Measurements from ENCODE around the gene ASB8.

The ASB8 gene

GRCh38 chr12:48157018-48157888 lies at the start of gene ASB8:
TSS of gene ASB8 (minus strand) at chr12:48157515. CDS start at chr12:48153496, 4,019 bp downstream.
- no peaks in the 10 kb centered on the region for H3K9me3 Mint-ChIP-seq
- H3K4me1 Mint-ChIP-seq (ENCODE audit: low read depth): peaks cover 52% of the 10 kb centered on the region

GRCh38 chr12:48203192-48203591 lies 45.9 kb upstream of the ASB8 start, which contains the start of gene OR10AD1:
TSS of gene OR10AD1 (minus strand) at chr12:48203292. CDS start at chr12:48203292, 0 bp downstream.
- peaks cover 37% of the 10 kb centered on the region for H3K9me3 Mint-ChIP-seq
- no peaks in the 10 kb centered on the region for H3K27me3 Mint-ChIP-seq
- DNase-seq: no peak
- H3K36me3 Mint-ChIP-seq (ENCODE audit: low read depth): peaks cover 69% of the 10 kb centered on the region
- no peak within 1 kb of the TSS for H3K4me3 Mint-ChIP-seq
- peaks cover 31% of the 10 kb centered on the region for H3K4me1 Mint-ChIP-seq (ENCODE audit: low read depth)
- no peak within 1 kb of the TSS for H3K27ac Mint-ChIP-seq

More at GRCh38 chr12:48157018-48157888, at the start of gene ASB8:
- peak within 1 kb of the TSS; percentile 98 for H3K27ac Mint-ChIP-seq
- peak; percentile 99 for DNase-seq
- peaks cover 26% of the 10 kb centered on the region for H3K36me3 Mint-ChIP-seq (ENCODE audit: low read depth)
- H3K4me3 Mint-ChIP-seq: peak within 1 kb of the TSS; percentile 96
- no peaks in the 10 kb centered on the region for H3K27me3 Mint-ChIP-seq

GRCh38 chr12:48202766-48203165 lies 45.5 kb upstream of the ASB8 start:
- Mint-ChIP-seq H3K9me3 (peaks cover 36% of the 10 kb centered on the region), H3K36me3 (ENCODE audit: low read depth) (peaks cover 69% of the 10 kb centered on the region), H3K4me3 (no peak overlapping the region), H3K27ac (no peak overlapping the region), H3K4me1 (ENCODE audit: low read depth) (peaks cover 31% of the 10 kb centered on the region), H3K27me3 (no peaks in the 10 kb centered on the region)
- DNase-seq: no peak

- peaks cover 39% of the 10 kb centered on the region for H3K4me1 Mint-ChIP-seq (ENCODE audit: low read depth)
- DNase-seq: no peak
- H3K27me3 Mint-ChIP-seq: no peaks in the 10 kb centered on the region
- H3K9me3 Mint-ChIP-seq: peaks cover 26% of the 10 kb centered on the region
- no peak overlapping the region for H3K4me3 Mint-ChIP-seq
- H3K27ac Mint-ChIP-seq: no peak overlapping the region
- H3K36me3 Mint-ChIP-seq (ENCODE audit: low read depth): peaks cover 61% of the 10 kb centered on the region
Measured at GRCh38 chr12:48201516-48201915, 44.2 kb upstream of the ASB8 start.

- no peaks in the 10 kb centered on the region for H3K27me3 Mint-ChIP-seq
- H3K4me3 Mint-ChIP-seq: no peak overlapping the region
- H3K4me1 Mint-ChIP-seq (ENCODE audit: low read depth): peaks cover 42% of the 10 kb centered on the region
- no peak for DNase-seq
- peaks cover 57% of the 10 kb centered on the region for H3K36me3 Mint-ChIP-seq (ENCODE audit: low read depth)
- peaks cover 22% of the 10 kb centered on the region for H3K9me3 Mint-ChIP-seq
- peak overlapping the region; percentile 99 for H3K27ac Mint-ChIP-seq
Measured at GRCh38 chr12:48201091-48201490, 43.8 kb upstream of the ASB8 start.

GRCh38 chr12:48199774-48200221 lies 42.5 kb upstream of the ASB8 start:
- H3K27me3 Mint-ChIP-seq: no peaks in the 10 kb centered on the region
- H3K27ac Mint-ChIP-seq: peak overlapping the region; percentile 99
- peaks cover 49% of the 10 kb centered on the region for H3K36me3 Mint-ChIP-seq (ENCODE audit: low read depth)
- H3K4me3 Mint-ChIP-seq: peak overlapping the region; percentile 94
- DNase-seq: no peak
- H3K9me3 Mint-ChIP-seq: peaks cover 21% of the 10 kb centered on the region
- peaks cover 42% of the 10 kb centered on the region for H3K4me1 Mint-ChIP-seq (ENCODE audit: low read depth)

- Mint-ChIP-seq H3K27me3 (peaks cover 3% of the 10 kb centered on the region), H3K36me3 (ENCODE audit: low read depth) (peaks cover 42% of the 10 kb centered on the region), H3K4me3 (peak overlapping the region; percentile 94), H3K9me3 (peaks cover 16% of the 10 kb centered on the region), H3K27ac (peak overlapping the region; percentile 99), H3K4me1 (ENCODE audit: low read depth) (peaks cover 42% of the 10 kb centered on the region)
- no peak for DNase-seq
Measured at GRCh38 chr12:48198985-48199384, 41.7 kb upstream of the ASB8 start.

GRCh38 chr12:48198672-48198971 lies 41.3 kb upstream of the ASB8 start:
- no peak for DNase-seq
- H3K4me3 Mint-ChIP-seq: peak overlapping the region; percentile 94
- peaks cover 16% of the 10 kb centered on the region for H3K9me3 Mint-ChIP-seq
- H3K27me3 Mint-ChIP-seq: peaks cover 4% of the 10 kb centered on the region
- peak overlapping the region; percentile 99 for H3K27ac Mint-ChIP-seq
- H3K36me3 Mint-ChIP-seq (ENCODE audit: low read depth): peaks cover 39% of the 10 kb centered on the region
- H3K4me1 Mint-ChIP-seq (ENCODE audit: low read depth): peaks cover 42% of the 10 kb centered on the region

GRCh38 chr12:48197971-48198671 lies 40.8 kb upstream of the ASB8 start:
- Mint-ChIP-seq H3K36me3 (ENCODE audit: low read depth) (peaks cover 35% of the 10 kb centered on the region), H3K27me3 (peaks cover 5% of the 10 kb centered on the region), H3K4me1 (ENCODE audit: low read depth) (peaks cover 42% of the 10 kb centered on the region), H3K4me3 (peak overlapping the region; percentile 94), H3K27ac (peak overlapping the region; percentile 99), H3K9me3 (peaks cover 16% of the 10 kb centered on the region)
- DNase-seq: peak; percentile 91

- peaks cover 10% of the 10 kb centered on the region for H3K9me3 Mint-ChIP-seq
- no peak for DNase-seq
Measured at GRCh38 chr12:48197549-48197970, 40.2 kb upstream of the ASB8 start.

GRCh38 chr12:48194799-48195201 lies 37.5 kb upstream of the ASB8 start:
- no peak overlapping the region for H3K27ac Mint-ChIP-seq
- no peak overlapping the region for H3K4me3 Mint-ChIP-seq
- H3K27me3 Mint-ChIP-seq: peaks cover 5% of the 10 kb centered on the region
- H3K4me1 Mint-ChIP-seq (ENCODE audit: low read depth): peaks cover 24% of the 10 kb centered on the region
- H3K9me3 Mint-ChIP-seq: no peaks in the 10 kb centered on the region
- no peak for DNase-seq
- H3K36me3 Mint-ChIP-seq (ENCODE audit: low read depth): peaks cover 8% of the 10 kb centered on the region

More at GRCh38 chr12:48197549-48197970, 40.2 kb upstream of the ASB8 start:
- Mint-ChIP-seq H3K4me1 (ENCODE audit: low read depth) (peaks cover 42% of the 10 kb centered on the region), H3K36me3 (ENCODE audit: low read depth) (peaks cover 32% of the 10 kb centered on the region), H3K27me3 (peaks cover 5% of the 10 kb centered on the region), H3K4me3 (peak overlapping the region; percentile 94), H3K27ac (peak overlapping the region; percentile 99)

- peaks cover 7% of the 10 kb centered on the region for H3K36me3 Mint-ChIP-seq (ENCODE audit: low read depth)
- H3K27me3 Mint-ChIP-seq: peaks cover 5% of the 10 kb centered on the region
- H3K4me1 Mint-ChIP-seq (ENCODE audit: low read depth): peaks cover 15% of the 10 kb centered on the region
- no peak overlapping the region for H3K4me3 Mint-ChIP-seq
- no peaks in the 10 kb centered on the region for H3K9me3 Mint-ChIP-seq
- DNase-seq: no peak
- no peak overlapping the region for H3K27ac Mint-ChIP-seq
Measured at GRCh38 chr12:48193623-48194022, 36.3 kb upstream of the ASB8 start.

GRCh38 chr12:48192861-48193260 lies 35.5 kb upstream of the ASB8 start:
- no peak for DNase-seq
- H3K9me3 Mint-ChIP-seq: no peaks in the 10 kb centered on the region
- no peak overlapping the region for H3K4me3 Mint-ChIP-seq
- peaks cover 15% of the 10 kb centered on the region for H3K4me1 Mint-ChIP-seq (ENCODE audit: low read depth)
- H3K27ac Mint-ChIP-seq: no peak overlapping the region
- H3K36me3 Mint-ChIP-seq (ENCODE audit: low read depth): peaks cover 2% of the 10 kb centered on the region
- peaks cover 5% of the 10 kb centered on the region for H3K27me3 Mint-ChIP-seq

GRCh38 chr12:48191096-48191495 lies 33.8 kb upstream of the ASB8 start:
- DNase-seq: no peak
- Mint-ChIP-seq H3K4me1 (ENCODE audit: low read depth) (peaks cover 5% of the 10 kb centered on the region), H3K27me3 (peaks cover 9% of the 10 kb centered on the region), H3K9me3 (no peaks in the 10 kb centered on the region), H3K36me3 (ENCODE audit: low read depth) (no peaks in the 10 kb centered on the region), H3K27ac (no peak overlapping the region), H3K4me3 (no peak overlapping the region)

Measured in activated T-cell treated with anti-CD3 and anti-CD28 coated beads, Interleukin-2, amount 50 U/mL, for 24 hours (primary cell).